ENCODE data around the gene TAX1BP1. TPM values are rescaled to one million over a fixed set of nuclear protein-coding genes. Genes with fewer than 3 reads are reported as not detected.

The TAX1BP1 gene
- total and polyA plus RNA-seq, 2 experiments from 2014 or later, result 47.6 to 91.4 TPM

- no peak for DNase-seq (ENCODE audit: low read depth in 1 of 2, low spot score in 1 of 2)
- Histone ChIP-seq H3K9me3 (ENCODE audit: low read depth) (no peaks in the 10 kb centered on the region), H3K27me3 (no peaks in the 10 kb centered on the region), H3K36me3 (peaks cover 2% of the 10 kb centered on the region), H3K4me3 (no peak overlapping the region), H3K4me1 (ENCODE audit: low read depth) (peaks cover 14% of the 10 kb centered on the region), H3K27ac (peak overlapping the region; percentile 16)
- no peak for TF ChIP-seq CTCF (IDR thresholded peaks at IDR 0.05; ENCODE audit: low read depth, low read length)
These were observed 94.4 kb downstream of the TAX1BP1 start for GRCh38 chr7:27834179-27834921.

GRCh38 chr7:27835376-27835775, 95.4 kb downstream of the TAX1BP1 start:
- no peak overlapping the region for H3K4me3 ChIP-seq
- H3K36me3 ChIP-seq, result no peaks in the 10 kb centered on the region

GRCh38 chr7:27836536-27836935, 96.6 kb downstream of the TAX1BP1 start:
- no peak for TF ChIP-seq CTCF (IDR thresholded peaks at IDR 0.05; ENCODE audit: low read depth, low read length)
- DNase-seq (ENCODE audit: low read depth in 1 of 2, low spot score in 1 of 2), result no peak
- Histone ChIP-seq H3K4me1 (ENCODE audit: low read depth) (peaks cover 14% of the 10 kb centered on the region), H3K9me3 (ENCODE audit: low read depth) (no peaks in the 10 kb centered on the region), H3K27me3 (no peaks in the 10 kb centered on the region), H3K36me3 (no peaks in the 10 kb centered on the region), H3K4me3 (no peak overlapping the region), H3K27ac (no peak overlapping the region)

More at GRCh38 chr7:27835376-27835775, 95.4 kb downstream of the TAX1BP1 start:
- H3K27me3 ChIP-seq, result no peaks in the 10 kb centered on the region
- peak; percentile 16 to 35 for DNase-seq (ENCODE audit: low read depth in 1 of 2, low spot score in 1 of 2)
- peaks cover 14% of the 10 kb centered on the region for H3K4me1 ChIP-seq (ENCODE audit: low read depth)
- no peaks in the 10 kb centered on the region for H3K9me3 ChIP-seq (ENCODE audit: low read depth)
- no peak for TF ChIP-seq CTCF (IDR thresholded peaks at IDR 0.05; ENCODE audit: low read depth, low read length)
- peak overlapping the region; percentile 16 for H3K27ac ChIP-seq

- no peak for TF ChIP-seq CTCF (IDR thresholded peaks at IDR 0.05; ENCODE audit: low read depth, low read length)
- Histone ChIP-seq H3K4me3 (no peak overlapping the region), H3K4me1 (ENCODE audit: low read depth) (peaks cover 12% of the 10 kb centered on the region), H3K36me3 (no peaks in the 10 kb centered on the region), H3K27ac (no peak overlapping the region), H3K9me3 (ENCODE audit: low read depth) (no peaks in the 10 kb centered on the region), H3K27me3 (no peaks in the 10 kb centered on the region)
- DNase-seq (ENCODE audit: low read depth in 1 of 2, low spot score in 1 of 2), result no peak
These were observed 99.1 kb downstream of the TAX1BP1 start for GRCh38 chr7:27839099-27839498.

GRCh38 chr7:27840313-27840712, 100.4 kb downstream of the TAX1BP1 start:
- Histone ChIP-seq H3K36me3 (no peaks in the 10 kb centered on the region), H3K4me3 (no peak overlapping the region), H3K27ac (no peak overlapping the region), H3K27me3 (no peaks in the 10 kb centered on the region), H3K4me1 (ENCODE audit: low read depth) (peaks cover 5% of the 10 kb centered on the region), H3K9me3 (ENCODE audit: low read depth) (no peaks in the 10 kb centered on the region)
- TF ChIP-seq CTCF (IDR thresholded peaks at IDR 0.05; ENCODE audit: low read depth, low read length), result no peak
- no peak for DNase-seq (ENCODE audit: low read depth in 1 of 2, low spot score in 1 of 2)
